ENCODE results near the gene AKAP6.

The AKAP6 gene

DNA sequence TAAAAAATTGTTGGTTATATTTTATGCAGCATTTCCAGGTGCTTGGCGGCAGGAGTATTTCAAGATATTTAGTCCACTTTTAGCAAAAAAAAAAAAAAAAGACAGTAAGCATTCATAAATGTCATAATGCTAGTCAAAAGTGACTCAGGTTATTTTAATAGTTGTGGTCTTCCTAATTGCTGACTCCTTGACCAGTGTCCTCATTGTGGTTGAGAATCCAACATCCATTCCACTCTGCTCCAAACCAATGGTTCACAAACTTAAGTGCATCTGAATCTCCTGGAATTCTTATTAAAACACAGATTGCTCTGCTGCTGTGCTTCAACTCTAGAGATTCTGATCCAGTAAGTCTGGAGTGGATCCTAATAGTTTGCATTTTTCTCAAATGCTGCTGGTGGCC lies 71.4 kb downstream of the AKAP6 start:
- H3K4me3 ChIP-seq (ENCODE audit: low read depth, low read length) = no peak overlapping the region
- H3K27ac ChIP-seq = no peak overlapping the region
- TF ChIP-seq, protein P1, sequence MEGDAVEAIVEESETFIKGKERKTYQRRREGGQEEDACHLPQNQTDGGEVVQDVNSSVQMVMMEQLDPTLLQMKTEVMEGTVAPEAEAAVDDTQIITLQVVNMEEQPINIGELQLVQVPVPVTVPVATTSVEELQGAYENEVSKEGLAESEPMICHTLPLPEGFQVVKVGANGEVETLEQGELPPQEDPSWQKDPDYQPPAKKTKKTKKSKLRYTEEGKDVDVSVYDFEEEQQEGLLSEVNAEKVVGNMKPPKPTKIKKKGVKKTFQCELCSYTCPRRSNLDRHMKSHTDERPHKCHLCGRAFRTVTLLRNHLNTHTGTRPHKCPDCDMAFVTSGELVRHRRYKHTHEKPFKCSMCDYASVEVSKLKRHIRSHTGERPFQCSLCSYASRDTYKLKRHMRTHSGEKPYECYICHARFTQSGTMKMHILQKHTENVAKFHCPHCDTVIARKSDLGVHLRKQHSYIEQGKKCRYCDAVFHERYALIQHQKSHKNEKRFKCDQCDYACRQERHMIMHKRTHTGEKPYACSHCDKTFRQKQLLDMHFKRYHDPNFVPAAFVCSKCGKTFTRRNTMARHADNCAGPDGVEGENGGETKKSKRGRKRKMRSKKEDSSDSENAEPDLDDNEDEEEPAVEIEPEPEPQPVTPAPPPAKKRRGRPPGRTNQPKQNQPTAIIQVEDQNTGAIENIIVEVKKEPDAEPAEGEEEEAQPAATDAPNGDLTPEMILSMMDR (IDR thresholded peaks at IDR 0.05) = no peak
- H3K79me2 ChIP-seq = no peaks in the 10 kb centered on the region
- no peak overlapping the region for H3K4me2 ChIP-seq (ENCODE audit: low read length)
- no peaks in the 10 kb centered on the region for H3K36me3 ChIP-seq (ENCODE audit: control insufficient read depth, insufficient read depth, low read length)
- no peak overlapping the region for H3K9ac ChIP-seq
- no peak overlapping the region for H2AFZ ChIP-seq
- no peaks in the 10 kb centered on the region for H3K9me3 ChIP-seq (ENCODE audit: control insufficient read depth, low read length)
- H3K4me1 ChIP-seq = peaks cover 4% of the 10 kb centered on the region
- H3K27me3 ChIP-seq (ENCODE audit: control insufficient read depth, insufficient read depth, low read length) = no peaks in the 10 kb centered on the region

DNA sequence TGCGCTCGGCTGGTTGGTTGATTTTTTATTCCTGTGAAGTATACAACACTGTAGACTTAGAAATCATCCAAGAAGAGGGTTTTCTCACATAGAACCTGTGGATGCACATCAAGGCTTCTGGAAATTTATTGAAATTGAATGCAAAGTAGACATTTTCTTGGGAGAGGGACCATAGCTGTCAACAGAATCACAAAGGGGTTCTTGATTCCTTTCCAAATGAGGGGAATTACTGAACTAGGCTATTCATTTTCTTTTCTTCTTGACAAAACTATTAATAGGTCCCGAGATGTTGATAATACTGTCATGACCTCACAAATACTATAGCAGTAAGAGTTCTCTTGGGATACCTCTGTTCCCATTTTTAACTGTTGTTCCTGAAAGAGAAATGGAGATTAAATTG lies 73.9 kb downstream of the AKAP6 start:
- Histone ChIP-seq H3K27ac (no peak overlapping the region), H3K4me1 (peaks cover 2% of the 10 kb centered on the region), H3K9ac (no peak overlapping the region), H3K36me3 (ENCODE audit: control insufficient read depth, insufficient read depth, low read length) (no peaks in the 10 kb centered on the region), H3K9me3 (ENCODE audit: control insufficient read depth, low read length) (no peaks in the 10 kb centered on the region), H3K4me3 (ENCODE audit: low read depth, low read length) (no peak overlapping the region), H3K27me3 (ENCODE audit: control insufficient read depth, insufficient read depth, low read length) (no peaks in the 10 kb centered on the region), H3K79me2 (no peaks in the 10 kb centered on the region), H3K4me2 (ENCODE audit: low read length) (no peak overlapping the region), H2AFZ (no peak overlapping the region)
- TF ChIP-seq, protein P1 (IDR thresholded peaks at IDR 0.05) = no peak

DNA sequence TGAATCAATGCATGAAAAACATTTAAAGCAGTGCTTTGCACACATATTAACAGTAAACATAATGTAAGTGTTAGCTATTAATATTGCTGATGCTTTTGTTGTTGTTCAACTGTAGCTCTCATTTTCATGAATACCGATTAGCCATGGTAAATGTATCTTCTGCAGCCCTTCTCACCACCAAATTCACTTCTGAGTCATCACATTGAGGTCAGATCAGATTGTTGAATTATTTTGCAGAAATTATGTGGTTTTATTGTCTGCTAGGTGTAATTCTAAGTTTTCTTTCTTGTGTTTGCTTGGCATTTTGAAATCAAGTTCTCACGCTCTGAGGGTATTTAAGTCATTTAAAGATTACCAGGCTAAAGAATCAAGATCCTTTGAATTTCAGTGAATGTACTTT lies 74.6 kb downstream of the AKAP6 start:
- no peak overlapping the region for H3K4me3 ChIP-seq (ENCODE audit: low read depth, low read length)
- H3K9me3 ChIP-seq (ENCODE audit: control insufficient read depth, low read length) = no peaks in the 10 kb centered on the region

DNA sequence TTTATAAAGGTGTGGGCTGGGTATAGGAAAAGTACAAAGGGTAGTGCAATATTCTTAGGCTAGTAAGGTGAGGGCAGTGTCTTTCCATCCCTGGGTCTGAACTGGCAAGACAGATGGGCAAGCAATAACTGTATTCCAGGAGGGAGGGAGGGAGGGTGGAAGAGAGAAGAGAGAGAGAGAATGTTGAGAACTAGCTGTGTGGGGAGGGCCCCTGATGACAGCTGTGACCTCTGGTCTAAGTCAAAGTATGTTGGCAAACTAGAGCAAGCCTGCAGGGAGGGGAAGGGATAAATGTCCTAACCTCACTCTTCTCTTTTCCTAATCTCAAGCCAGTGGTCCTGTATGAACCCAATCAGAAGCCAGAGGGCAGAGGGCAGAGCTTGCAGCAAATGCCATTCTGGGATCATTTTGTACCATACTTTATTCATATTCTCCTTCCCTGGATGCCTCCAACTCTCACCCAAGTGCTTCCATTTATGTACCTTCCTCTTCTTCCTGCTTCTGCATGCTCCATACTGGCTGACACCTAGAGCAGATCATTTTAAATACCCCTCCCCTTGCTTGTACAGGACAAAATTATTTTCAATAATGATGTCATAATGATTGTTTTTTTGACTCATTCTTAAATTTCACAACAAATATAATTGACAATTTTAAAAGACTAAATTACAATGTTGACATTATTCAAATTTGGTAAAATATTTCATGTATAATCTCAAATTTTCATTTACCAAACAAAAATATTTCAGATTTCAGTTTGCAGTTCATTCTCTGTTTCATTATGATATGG lies 75.9 kb downstream of the AKAP6 start:
- H3K4me3 ChIP-seq (ENCODE audit: low read depth, low read length) = no peak overlapping the region

More for the DNA sequence above, 74.6 kb downstream of the AKAP6 start:
- no peaks in the 10 kb centered on the region for H3K4me1 ChIP-seq
- no peak overlapping the region for H2AFZ ChIP-seq
- TF ChIP-seq, protein P1 (IDR thresholded peaks at IDR 0.05) = no peak
- H3K9ac ChIP-seq = no peak overlapping the region
- H3K27ac ChIP-seq = no peak overlapping the region
- H3K27me3 ChIP-seq (ENCODE audit: control insufficient read depth, insufficient read depth, low read length) = no peaks in the 10 kb centered on the region
- H3K4me2 ChIP-seq (ENCODE audit: low read length) = no peak overlapping the region
- no peaks in the 10 kb centered on the region for H3K36me3 ChIP-seq (ENCODE audit: control insufficient read depth, insufficient read depth, low read length)
- no peaks in the 10 kb centered on the region for H3K79me2 ChIP-seq

More for the DNA sequence above, 75.9 kb downstream of the AKAP6 start:
- H3K9me3 ChIP-seq (ENCODE audit: control insufficient read depth, low read length) = no peaks in the 10 kb centered on the region
- H2AFZ ChIP-seq = no peak overlapping the region
- no peaks in the 10 kb centered on the region for H3K79me2 ChIP-seq
- TF ChIP-seq, protein P1 (IDR thresholded peaks at IDR 0.05) = no peak
- no peaks in the 10 kb centered on the region for H3K36me3 ChIP-seq (ENCODE audit: control insufficient read depth, insufficient read depth, low read length)
- no peaks in the 10 kb centered on the region for H3K27me3 ChIP-seq (ENCODE audit: control insufficient read depth, insufficient read depth, low read length)
- H3K4me2 ChIP-seq (ENCODE audit: low read length) = no peak overlapping the region
- no peaks in the 10 kb centered on the region for H3K4me1 ChIP-seq
- no peak overlapping the region for H3K27ac ChIP-seq
- H3K9ac ChIP-seq = no peak overlapping the region

Measured in parathyroid adenoma (tissue), 2 donors.